Measurements from ENCODE around the gene UBE2S. TPM values are rescaled to one million over a fixed set of nuclear protein-coding genes. Genes with fewer than 3 reads are reported as not detected.

UBE2S gene
- total RNA-seq, 1 experiment from 2014 or later: 635 TPM

DNA sequence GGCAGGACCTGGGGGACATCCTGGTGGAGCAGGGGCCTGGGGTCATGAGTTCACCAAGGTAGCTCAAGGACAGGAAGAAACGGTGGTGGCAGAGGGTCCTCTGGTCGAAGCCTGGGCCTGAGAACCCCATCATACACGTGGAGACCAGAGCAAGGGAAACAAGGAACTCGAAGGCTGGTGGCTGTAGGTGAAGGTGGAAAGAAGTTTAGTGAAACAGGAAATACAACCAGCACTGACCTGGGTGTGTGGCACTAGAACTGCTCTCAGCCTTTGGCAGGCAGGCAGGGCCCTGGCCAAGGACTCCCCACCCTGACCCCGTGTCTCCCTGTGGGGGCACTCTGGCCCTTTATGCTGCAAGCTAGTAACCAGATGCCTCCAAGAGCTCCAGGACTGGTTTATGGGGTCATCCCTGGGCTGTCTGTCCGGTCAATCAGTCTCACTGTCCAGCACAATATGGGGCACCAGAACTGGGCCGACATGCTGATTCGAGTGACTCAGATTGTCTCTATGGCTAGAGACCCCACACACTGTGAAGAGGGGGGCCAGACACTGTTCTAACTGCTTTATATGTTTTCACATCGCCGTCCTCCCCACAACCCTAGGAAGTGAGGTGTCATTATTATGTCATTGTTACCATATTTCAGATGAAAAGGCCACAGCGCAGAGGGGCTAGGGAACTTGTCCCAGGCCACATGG, 56.8 kb downstream of the UBE2S start:
- Histone ChIP-seq H3K27me3 (ENCODE audit: control insufficient read depth, insufficient read depth, low read length) (no peaks in the 10 kb centered on the region), H3K27ac (ENCODE audit: low read length) (no peak overlapping the region), H3K9me3 (ENCODE audit: control insufficient read depth, insufficient read depth, low read depth, low read length) (no peaks in the 10 kb centered on the region), H3K4me3 (ENCODE audit: low read depth in 2 of 2, low read length in 2 of 2) (no peak overlapping the region), H3K36me3 (ENCODE audit: control insufficient read depth, insufficient read depth, low read length) (no peaks in the 10 kb centered on the region), H3K4me1 (ENCODE audit: control insufficient read depth, insufficient read depth, low read length) (peaks cover 23% of the 10 kb centered on the region)
- ChIA-PET CTCF (no interaction called here), POLR2A (interaction anchor here (0.7 kb wide), 1 partner anchor 11 kb away, joined by 3 read pairs; the partner anchor contains the start of gene KMT5C)
- no peak for ATAC-seq
- DNase-seq (ENCODE audit: low read depth, low spot score): no peak
- in situ Hi-C loops (cut with HindIII; ENCODE audit: low pct_unique_long_range_greater_than_20kb, low sequenced_read_pairs): no loop called here
- TF ChIP-seq TCF7L2 (IDR thresholded peaks at IDR 0.05; ENCODE audit: low read depth, low read length) (no peak), POLR2AphosphoS5 (IDR thresholded peaks at IDR 0.05; ENCODE audit: low read depth, low read length) (no peak; the same call in 1 of the 2 replicates), SIN3A (IDR thresholded peaks at IDR 0.05; ENCODE audit: borderline replicate concordance, insufficient read depth, low read depth, low read length) (no peak)
- TF ChIP-seq, protein P1, sequence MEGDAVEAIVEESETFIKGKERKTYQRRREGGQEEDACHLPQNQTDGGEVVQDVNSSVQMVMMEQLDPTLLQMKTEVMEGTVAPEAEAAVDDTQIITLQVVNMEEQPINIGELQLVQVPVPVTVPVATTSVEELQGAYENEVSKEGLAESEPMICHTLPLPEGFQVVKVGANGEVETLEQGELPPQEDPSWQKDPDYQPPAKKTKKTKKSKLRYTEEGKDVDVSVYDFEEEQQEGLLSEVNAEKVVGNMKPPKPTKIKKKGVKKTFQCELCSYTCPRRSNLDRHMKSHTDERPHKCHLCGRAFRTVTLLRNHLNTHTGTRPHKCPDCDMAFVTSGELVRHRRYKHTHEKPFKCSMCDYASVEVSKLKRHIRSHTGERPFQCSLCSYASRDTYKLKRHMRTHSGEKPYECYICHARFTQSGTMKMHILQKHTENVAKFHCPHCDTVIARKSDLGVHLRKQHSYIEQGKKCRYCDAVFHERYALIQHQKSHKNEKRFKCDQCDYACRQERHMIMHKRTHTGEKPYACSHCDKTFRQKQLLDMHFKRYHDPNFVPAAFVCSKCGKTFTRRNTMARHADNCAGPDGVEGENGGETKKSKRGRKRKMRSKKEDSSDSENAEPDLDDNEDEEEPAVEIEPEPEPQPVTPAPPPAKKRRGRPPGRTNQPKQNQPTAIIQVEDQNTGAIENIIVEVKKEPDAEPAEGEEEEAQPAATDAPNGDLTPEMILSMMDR (IDR thresholded peaks at IDR 0.05): no peak
- TF ChIP-seq, protein P2, sequence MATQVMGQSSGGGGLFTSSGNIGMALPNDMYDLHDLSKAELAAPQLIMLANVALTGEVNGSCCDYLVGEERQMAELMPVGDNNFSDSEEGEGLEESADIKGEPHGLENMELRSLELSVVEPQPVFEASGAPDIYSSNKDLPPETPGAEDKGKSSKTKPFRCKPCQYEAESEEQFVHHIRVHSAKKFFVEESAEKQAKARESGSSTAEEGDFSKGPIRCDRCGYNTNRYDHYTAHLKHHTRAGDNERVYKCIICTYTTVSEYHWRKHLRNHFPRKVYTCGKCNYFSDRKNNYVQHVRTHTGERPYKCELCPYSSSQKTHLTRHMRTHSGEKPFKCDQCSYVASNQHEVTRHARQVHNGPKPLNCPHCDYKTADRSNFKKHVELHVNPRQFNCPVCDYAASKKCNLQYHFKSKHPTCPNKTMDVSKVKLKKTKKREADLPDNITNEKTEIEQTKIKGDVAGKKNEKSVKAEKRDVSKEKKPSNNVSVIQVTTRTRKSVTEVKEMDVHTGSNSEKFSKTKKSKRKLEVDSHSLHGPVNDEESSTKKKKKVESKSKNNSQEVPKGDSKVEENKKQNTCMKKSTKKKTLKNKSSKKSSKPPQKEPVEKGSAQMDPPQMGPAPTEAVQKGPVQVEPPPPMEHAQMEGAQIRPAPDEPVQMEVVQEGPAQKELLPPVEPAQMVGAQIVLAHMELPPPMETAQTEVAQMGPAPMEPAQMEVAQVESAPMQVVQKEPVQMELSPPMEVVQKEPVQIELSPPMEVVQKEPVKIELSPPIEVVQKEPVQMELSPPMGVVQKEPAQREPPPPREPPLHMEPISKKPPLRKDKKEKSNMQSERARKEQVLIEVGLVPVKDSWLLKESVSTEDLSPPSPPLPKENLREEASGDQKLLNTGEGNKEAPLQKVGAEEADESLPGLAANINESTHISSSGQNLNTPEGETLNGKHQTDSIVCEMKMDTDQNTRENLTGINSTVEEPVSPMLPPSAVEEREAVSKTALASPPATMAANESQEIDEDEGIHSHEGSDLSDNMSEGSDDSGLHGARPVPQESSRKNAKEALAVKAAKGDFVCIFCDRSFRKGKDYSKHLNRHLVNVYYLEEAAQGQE (IDR thresholded peaks at IDR 0.05; ENCODE audit: insufficient read depth in 1 of 2, low read depth in 2 of 2, low read length in 1 of 2): no peak
- no TSS peak for BruUV-seq (replicated peaks)
- intact Hi-C loops (cut with micrococcal nuclease; ENCODE audit: unreplicated experiment): no loop called here

Other genes with a start within 250 kb of the UBE2S start
- gene DNAAF3, start 241.2 kb downstream of the UBE2S start, total RNA-seq (2021; ENCODE audit: unreplicated experiment): 12.4 TPM
- gene SYT5, start 227.5 kb downstream of the UBE2S start, total RNA-seq (2021; ENCODE audit: unreplicated experiment): 3.2 TPM
- gene PTPRH, start 198.3 kb downstream of the UBE2S start, total RNA-seq (2021; ENCODE audit: unreplicated experiment): 42.8 TPM
- gene TMEM86B, start 179.0 kb downstream of the UBE2S start, total RNA-seq (2021; ENCODE audit: unreplicated experiment): 14.2 TPM
- gene PPP6R1, start 148.8 kb downstream of the UBE2S start, total RNA-seq (2021; ENCODE audit: unreplicated experiment): 172 TPM
- 84.2 TPM for gene HSPBP1, start 127.7 kb downstream of the UBE2S start, total RNA-seq (2021; ENCODE audit: unreplicated experiment)
- 7.9 TPM for gene BRSK1, start 123.8 kb downstream of the UBE2S start, total RNA-seq (2021; ENCODE audit: unreplicated experiment)
- gene TMEM150B, start 82.4 kb downstream of the UBE2S start, total RNA-seq (2021; ENCODE audit: unreplicated experiment): not detected
- gene KMT5C, start 67.9 kb downstream of the UBE2S start, total RNA-seq (2021; ENCODE audit: unreplicated experiment): 30.6 TPM
- 5.6 TPM for gene COX6B2, start 53.1 kb downstream of the UBE2S start, total RNA-seq (2021; ENCODE audit: unreplicated experiment)
- gene GARIN5B, start 44.5 kb downstream of the UBE2S start, total RNA-seq (2021; ENCODE audit: unreplicated experiment): not detected
- 4.4 TPM for gene IL11, start 37.3 kb downstream of the UBE2S start, total RNA-seq (2021; ENCODE audit: unreplicated experiment)
- gene TMEM190, start 31.0 kb downstream of the UBE2S start, total RNA-seq (2021; ENCODE audit: unreplicated experiment): 0.74 TPM
- 7.4 TPM for gene TMEM238, start 23.5 kb downstream of the UBE2S start, total RNA-seq (2021; ENCODE audit: unreplicated experiment)
- 2,154 TPM for gene RPL28, start 21.9 kb downstream of the UBE2S start, total RNA-seq (2021; ENCODE audit: unreplicated experiment)
- gene SHISA7, start 35.5 kb upstream of the UBE2S start, total RNA-seq (2021; ENCODE audit: unreplicated experiment): 0.03 TPM
- 150 TPM for gene ISOC2, start 53.9 kb upstream of the UBE2S start, total RNA-seq (2021; ENCODE audit: unreplicated experiment)
- not detected for gene C19orf85, start 57.0 kb upstream of the UBE2S start, total RNA-seq (2021; ENCODE audit: unreplicated experiment)
- gene ZNF628, start 68.8 kb upstream of the UBE2S start, total RNA-seq (2021; ENCODE audit: unreplicated experiment): 21.7 TPM
- gene NAT14, start 77.4 kb upstream of the UBE2S start, total RNA-seq (2021; ENCODE audit: unreplicated experiment): 93.1 TPM
- gene SSC5D, start 80.6 kb upstream of the UBE2S start, total RNA-seq (2021; ENCODE audit: unreplicated experiment): 13.0 TPM
- gene SBK2, start 129.3 kb upstream of the UBE2S start, total RNA-seq (2021; ENCODE audit: unreplicated experiment): 0.69 TPM
- gene SBK3, start 137.8 kb upstream of the UBE2S start, total RNA-seq (2021; ENCODE audit: unreplicated experiment): 4.0 TPM
- 39.5 TPM for gene ZNF579, start 173.1 kb upstream of the UBE2S start, total RNA-seq (2021; ENCODE audit: unreplicated experiment)
- gene FIZ1, start 191.7 kb upstream of the UBE2S start, total RNA-seq (2021; ENCODE audit: unreplicated experiment): 28.5 TPM
- 26.4 TPM for gene ZNF524, start 192.5 kb upstream of the UBE2S start, total RNA-seq (2021; ENCODE audit: unreplicated experiment)
- 25.6 TPM for gene ZNF865, start 197.9 kb upstream of the UBE2S start, total RNA-seq (2021; ENCODE audit: unreplicated experiment)
- 8.9 TPM for gene ZNF784, start 216.8 kb upstream of the UBE2S start, total RNA-seq (2021; ENCODE audit: unreplicated experiment)
- 58.0 TPM for gene ZNF580, start 233.2 kb upstream of the UBE2S start, total RNA-seq (2021; ENCODE audit: unreplicated experiment)
- gene ZNF581, start 235.9 kb upstream of the UBE2S start, total RNA-seq (2021; ENCODE audit: unreplicated experiment): 39.0 TPM
- gene CCDC106, start 240.4 kb upstream of the UBE2S start, total RNA-seq (2021; ENCODE audit: unreplicated experiment): 47.8 TPM
- gene U2AF2, start 247.2 kb upstream of the UBE2S start, total RNA-seq (2021; ENCODE audit: unreplicated experiment): 545 TPM